Mammary epithelial cell (primary cell): Measurements from ENCODE around the gene VWA1.

ENCODE experiments used
- CTCF ChIP-seq, 2 donors: IDR thresholded peaks in 1 of 2; conservative IDR thresholded peaks in 1 of 2; 2 replicates each; pipeline ENCODE4 v1.5.1; 2011 to 2012; ENCODE audit warnings: inconsistent platforms in 2 of 2, low read length in 2 of 2, mild to moderate bottlenecking in 2 of 2, control low read depth in 1 of 2, low read depth in 1 of 2; ENCODE audit not compliant: insufficient read depth in 1 of 2; ENCODE audit errors: extremely low read depth in 1 of 2
- EZH2 ChIP-seq: IDR thresholded peaks from 2 replicates; pipeline ENCODE4 v1.6.1; 2012; ENCODE audit warnings: low read length, inconsistent platforms, borderline replicate concordance

GRCh38 chr1:1422465-1423244 is 12.8 kb upstream of the VWA1 start:
- TF ChIP-seq CTCF (conservative IDR thresholded peaks at IDR 0.05 in 1 of 2, IDR thresholded peaks at IDR 0.05 in 1 of 2; ENCODE audit: extremely low read depth in 1 of 2, insufficient read depth in 1 of 2, low read depth in 1 of 2, low read length in 2 of 2): no peak
- TF ChIP-seq EZH2: no peak
